ENCODE results near the gene NDUFS2.

- TF ChIP-seq CTCF (IDR thresholded peaks at IDR 0.05) (no peak), POLR2A (IDR thresholded peaks at IDR 0.05) (no peak), EP300 (IDR thresholded peaks at IDR 0.05) (no peak)
Measured at GRCh38 chr1:161158316-161159010, 43.7 kb upstream of the NDUFS2 start.
